SJSA1 (cell line): ENCODE measurements around the gene LINC01488. TPM values are rescaled to one million over a fixed set of nuclear protein-coding genes. Genes with fewer than 3 reads are reported as not detected.

Source experiments
- DNase-seq, 2 experiments: peaks; one replicate each; pipeline ENCODE4 v3.0.0-alpha.2; 2015 to 2020; ENCODE audit warnings: low spot score in 2 of 2, low read depth in 1 of 2
- H3K27ac ChIP-seq: fragments of 250-450 bp; sonication (Bioruptor Pico); 2 replicates; pipeline ENCODE4 v1.5.1; 2020; ENCODE audit warnings: mild to moderate bottlenecking, moderate library complexity
- H3K27me3 ChIP-seq: fragments of 250-450 bp; sonication (Bioruptor Pico); replicated peaks from 2 replicates; pipeline ENCODE4 v1.5.1; 2020; ENCODE audit warnings: mild to moderate bottlenecking, moderate library complexity
- H3K36me3 ChIP-seq: fragments of 250-450 bp; sonication (Bioruptor Pico); 2 replicates; pipeline ENCODE4 v1.5.1; 2020; ENCODE audit warnings: mild to moderate bottlenecking
- H3K4me1 ChIP-seq: fragments of 250-450 bp; sonication (Bioruptor Pico); replicated peaks from 2 replicates; pipeline ENCODE4 v1.6.1; 2021; ENCODE audit warnings: mild to moderate bottlenecking
- H3K4me3 ChIP-seq: fragments of 250-450 bp; sonication (Bioruptor Pico); 2 replicates; pipeline ENCODE4 v1.5.1; 2020; ENCODE audit warnings: mild to moderate bottlenecking
- H3K9me3 ChIP-seq: fragments of 250-450 bp; sonication (Bioruptor Pico); replicated peaks from 2 replicates; pipeline ENCODE4 v1.5.1; 2020; ENCODE audit warnings: mild to moderate bottlenecking
- total RNA-seq: library from RNA; depleted of rRNA; stranded (reverse); fragments of >200 nt; shearing (Covaris generic); gene quantifications from 2 replicates; pipeline ENCODE4 v1.2.3, GENCODE V29; 2014; rRNA removed

The LINC01488 gene
- total RNA-seq, 1 experiment from 2014 or later: 0.05 TPM

- DNase-seq: no peak
- no peaks in the 10 kb centered on the region for H3K9me3 ChIP-seq
- H3K27ac ChIP-seq: no peak overlapping the region
- 0 out of 2 replicates have a peak, but pooled peaks cover 5% of the 10 kb centered on the region for H3K4me1 ChIP-seq
- H3K4me3 ChIP-seq: no peak overlapping the region
- no peaks in the 10 kb centered on the region for H3K27me3 ChIP-seq
- no peaks in the 10 kb centered on the region for H3K36me3 ChIP-seq
Observed at GRCh38 chr11:69541001-69541285, 59.5 kb downstream of the LINC01488 start.

GRCh38 chr11:69541501-69542313 is 60.2 kb downstream of the LINC01488 start:
- no peaks in the 10 kb centered on the region for H3K27me3 ChIP-seq
- H3K4me3 ChIP-seq: no peak overlapping the region
- H3K4me1 ChIP-seq: 0 out of 2 replicates have a peak, but pooled peaks cover 5% of the 10 kb centered on the region
- H3K9me3 ChIP-seq: no peaks in the 10 kb centered on the region
- no peak overlapping the region for H3K27ac ChIP-seq
- DNase-seq: no peak
- H3K36me3 ChIP-seq: no peaks in the 10 kb centered on the region

- no peak for DNase-seq
- Histone ChIP-seq H3K36me3 (no peaks in the 10 kb centered on the region), H3K27ac (no peak overlapping the region), H3K9me3 (no peaks in the 10 kb centered on the region; the same call in 1 of the 2 replicates), H3K4me3 (no peak overlapping the region), H3K4me1 (0 out of 2 replicates have a peak, but pooled peaks cover 5% of the 10 kb centered on the region), H3K27me3 (no peaks in the 10 kb centered on the region)
Observed at GRCh38 chr11:69542314-69543168, 61.1 kb downstream of the LINC01488 start.

Other genes starting within 250 kb of the LINC01488 start
- 3.4 and 5.3 TPM in 2 replicates for gene MYEOV, start 187.5 kb upstream of the LINC01488 start, total RNA-seq
- 579 and 793 TPM in 2 replicates for gene CCND1, start 159.5 kb downstream of the LINC01488 start, total RNA-seq
- gene LTO1, start 193.7 kb downstream of the LINC01488 start, total RNA-seq: 54.7 and 78.1 TPM in 2 replicates
- 3.0 and 10.3 TPM in 2 replicates for gene FGF19, start 222.4 kb downstream of the LINC01488 start, total RNA-seq